Activated CD8-positive, alpha-beta T cell treated with anti-CD3 and anti-CD28 coated beads, Interleukin-2, amount 10 ng/mL, durations not matched to agents 7 days and 5 days (primary cell): ENCODE results near the gene HTRA1. TPM values are rescaled to one million over a fixed set of nuclear protein-coding genes. Genes with fewer than 3 reads are reported as not detected.

Source experiments
- ATAC-seq: fragments of 150-1000 bp; cut with Tn5 transposase; one replicate; pipeline ENCODE4 v1.10.0; 2021; ENCODE audit warnings: moderate library complexity
- CTCF ChIA-PET: fragments of 350-600 bp; sonication (Branson Sonifier 250); formaldehyde crosslinking; loops from one replicate; lab custom pipeline; 2021; ENCODE audit warnings: antibody characterized with exemption; lab: Charles Lee
- POLR2A ChIA-PET: fragments of 350-600 bp; sonication (Branson Sonifier 250); formaldehyde crosslinking; loops from one replicate; lab custom pipeline; 2021; ENCODE audit warnings: antibody characterized with exemption; lab: Charles Lee
- DNase-seq: peaks from one replicate; pipeline ENCODE4 v3.0.0-alpha.2; 2020
- H3K27ac Mint-ChIP-seq: one replicate; pipeline ENCODE4 v1.8.0; 2021; ENCODE audit warnings: mild to moderate bottlenecking, mixed read lengths
- H3K27me3 Mint-ChIP-seq: one replicate; pipeline ENCODE4 v1.8.0; 2021; ENCODE audit warnings: low read depth, mixed read lengths
- H3K36me3 Mint-ChIP-seq: one replicate; pipeline ENCODE4 v1.8.0; 2021; ENCODE audit warnings: low read depth, mixed read lengths
- H3K4me1 Mint-ChIP-seq: one replicate; pipeline ENCODE4 v1.8.0; 2021; ENCODE audit warnings: low read depth, mixed read lengths
- H3K4me3 Mint-ChIP-seq: one replicate; pipeline ENCODE4 v1.8.0; 2021; ENCODE audit warnings: mild to moderate bottlenecking, mixed read lengths
- H3K9me3 Mint-ChIP-seq: one replicate; pipeline ENCODE4 v1.8.0; 2022; ENCODE audit warnings: mixed read lengths; ENCODE audit not compliant: insufficient read depth
- total RNA-seq, 2 experiments: library from RNA; stranded (reverse); gene quantifications; one replicate each; pipeline ENCODE4 v1.2.3, GENCODE V29; 2021

HTRA1 gene
- total RNA-seq, 2 experiments from 2014 or later = not detected

GRCh38 chr10:122490268-122490667 lies 28.9 kb downstream of the HTRA1 start:
- ChIA-PET POLR2A (interaction anchor here (1.0 kb wide), 1 partner anchor 52 kb away, joined by 4 read pairs; no protein-coding TSS in a partner anchor), CTCF (interaction anchor here (2.2 kb wide), 1 partner anchor 75 kb away, joined by 6 read pairs; no protein-coding TSS in a partner anchor)
- no peak for DNase-seq
- no peaks in the 10 kb centered on the region for H3K36me3 Mint-ChIP-seq
- H3K9me3 Mint-ChIP-seq = no peaks in the 10 kb centered on the region
- peaks cover 12% of the 10 kb centered on the region for H3K4me1 Mint-ChIP-seq
- ATAC-seq = no peak
- H3K4me3 Mint-ChIP-seq = no peak overlapping the region
- H3K27ac Mint-ChIP-seq = no peak overlapping the region
- H3K27me3 Mint-ChIP-seq = peaks cover 28% of the 10 kb centered on the region

DNA sequence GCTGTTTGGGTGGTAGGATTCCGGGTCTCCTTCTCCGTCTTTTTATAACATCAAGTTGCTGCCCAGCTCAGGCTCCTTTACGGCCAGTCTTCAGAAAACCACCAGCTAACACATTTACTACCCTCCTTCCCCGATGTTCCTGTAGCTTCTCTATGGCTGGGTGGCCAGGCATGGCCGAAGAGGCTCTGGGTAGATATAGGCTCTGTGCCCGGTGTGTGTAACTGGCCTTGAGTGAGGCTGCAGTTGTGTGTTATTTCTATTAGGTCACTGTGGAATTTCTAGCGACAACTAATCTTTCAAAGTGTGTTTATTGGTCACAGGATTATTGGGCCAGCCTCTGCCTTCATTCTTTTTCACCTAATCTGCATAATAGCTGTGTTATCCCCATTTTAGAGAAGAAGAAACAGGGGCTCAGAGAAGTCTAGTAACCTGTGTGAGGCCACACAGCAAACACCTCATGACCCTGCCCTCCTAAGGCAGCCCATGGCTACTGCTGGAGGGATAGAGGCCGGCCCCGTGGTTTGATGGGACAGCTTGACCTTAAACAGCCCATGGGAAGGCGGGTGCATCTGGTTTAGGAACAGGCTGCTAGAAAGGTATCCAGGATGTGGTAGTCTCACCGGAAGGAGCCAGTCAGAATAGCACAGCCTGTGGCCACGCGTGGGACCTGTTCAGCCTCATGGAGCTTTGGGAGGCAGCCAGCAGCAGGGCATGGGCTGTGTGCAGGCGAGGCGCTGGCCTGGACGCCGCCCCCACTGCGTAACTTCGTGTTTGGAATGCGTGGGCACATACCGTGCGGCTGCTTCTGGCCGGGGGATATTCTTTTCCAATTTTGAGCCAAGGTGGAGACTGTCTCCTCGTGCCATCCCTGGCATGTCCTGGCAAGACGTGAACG lies 29.7 kb downstream of the HTRA1 start:
- Mint-ChIP-seq H3K4me1 (peaks cover 17% of the 10 kb centered on the region), H3K27me3 (peaks cover 28% of the 10 kb centered on the region), H3K9me3 (no peaks in the 10 kb centered on the region), H3K36me3 (no peaks in the 10 kb centered on the region), H3K4me3 (no peak overlapping the region), H3K27ac (no peak overlapping the region)
- ATAC-seq (peak; percentile 72), DNase-seq (peak; percentile 35)
- ChIA-PET POLR2A (interaction anchor here (1.0 kb wide), 2 partner anchors 22 to 51 kb away, joined by 4 read pairs; no protein-coding TSS in a partner anchor), CTCF (interaction anchor here (1.0 to 2.2 kb wide), 3 partner anchors 14 to 74 kb away, joined by 3 to 6 read pairs (median 4); no protein-coding TSS in a partner anchor)

- Mint-ChIP-seq H3K36me3 (no peaks in the 10 kb centered on the region), H3K27ac (no peak overlapping the region), H3K4me3 (no peak overlapping the region), H3K27me3 (peaks cover 33% of the 10 kb centered on the region), H3K4me1 (peaks cover 22% of the 10 kb centered on the region), H3K9me3 (no peaks in the 10 kb centered on the region)
- ChIA-PET POLR2A (interaction anchor here (1.0 kb wide), 1 partner anchor 23 kb away, joined by 4 read pairs; no protein-coding TSS in a partner anchor), CTCF (interaction anchor here (1.5 to 2.3 kb wide), 2 partner anchors 13 to 74 kb away, joined by 3 to 9 read pairs; no protein-coding TSS in a partner anchor)
- DNase-seq (no peak), ATAC-seq (no peak)
These were observed 30.7 kb downstream of the HTRA1 start for GRCh38 chr10:122492006-122492405.

DNA sequence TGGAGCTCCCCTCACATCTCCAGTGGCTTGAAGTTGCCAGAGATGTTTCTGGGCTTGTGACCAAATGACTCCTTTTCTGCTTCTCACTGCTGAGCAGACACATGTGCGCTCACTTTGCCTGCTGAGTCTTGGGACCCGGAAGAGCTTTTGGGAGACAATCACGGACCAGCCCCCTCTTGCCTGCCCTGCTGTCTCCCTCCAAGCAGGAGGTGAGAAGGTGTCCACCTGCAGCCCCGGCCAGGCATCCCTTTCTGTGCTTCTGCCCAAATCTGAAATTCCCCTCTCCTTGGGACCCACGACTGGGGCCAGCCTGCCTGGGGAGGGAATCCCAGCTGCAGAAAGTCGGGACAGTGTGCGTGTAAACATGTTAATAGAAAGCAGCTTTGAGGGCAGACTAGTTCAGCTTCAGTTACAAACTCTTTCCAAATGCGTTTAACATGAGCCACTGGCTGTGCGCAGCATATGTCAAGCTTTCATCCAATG lies 31.7 kb downstream of the HTRA1 start:
- Mint-ChIP-seq H3K4me3 (no peak overlapping the region), H3K27me3 (peaks cover 35% of the 10 kb centered on the region), H3K4me1 (peaks cover 22% of the 10 kb centered on the region), H3K9me3 (no peaks in the 10 kb centered on the region), H3K36me3 (no peaks in the 10 kb centered on the region), H3K27ac (no peak overlapping the region)
- ChIA-PET CTCF (interaction anchor here (2.3 kb wide), 1 partner anchor 73 kb away, joined by 9 read pairs; no protein-coding TSS in a partner anchor), POLR2A (interaction anchor here (0.9 kb wide), 1 partner anchor 26 kb away, joined by 3 read pairs; no protein-coding TSS in a partner anchor)
- DNase-seq (no peak), ATAC-seq (no peak)

DNA sequence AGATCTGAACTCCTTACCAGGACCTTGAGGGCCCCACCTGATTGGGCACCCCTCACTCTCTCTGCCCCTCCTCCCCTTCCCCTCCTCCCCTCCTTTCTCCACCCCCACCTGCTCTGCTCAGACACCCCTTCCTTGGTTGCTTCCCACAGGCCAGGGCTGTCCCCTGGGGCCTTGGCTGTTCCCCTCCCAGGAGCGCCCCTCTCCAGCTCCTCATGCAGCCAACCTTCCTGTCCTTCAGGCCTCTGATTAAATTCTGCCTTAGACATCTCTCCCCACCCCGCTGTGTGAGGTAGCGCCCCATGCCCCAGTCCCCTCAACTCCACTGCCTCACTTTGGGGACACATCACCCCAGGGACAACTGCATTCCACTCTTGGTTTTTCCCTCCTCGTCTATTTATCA lies 32.4 kb downstream of the HTRA1 start:
- ChIA-PET CTCF (interaction anchor here (2.3 kb wide), 1 partner anchor 73 kb away, joined by 9 read pairs; no protein-coding TSS in a partner anchor), POLR2A (no interaction called here)

GRCh38 chr10:122494173-122494820 lies 32.9 kb downstream of the HTRA1 start:
- H3K36me3 Mint-ChIP-seq = no peaks in the 10 kb centered on the region
- no peak overlapping the region for H3K4me3 Mint-ChIP-seq
- CTCF ChIA-PET = interaction anchor here (2.3 kb wide), 1 partner anchor 72 kb away, joined by 9 read pairs; no protein-coding TSS in a partner anchor
- H3K27me3 Mint-ChIP-seq = peaks cover 31% of the 10 kb centered on the region
- H3K4me1 Mint-ChIP-seq = peaks cover 22% of the 10 kb centered on the region
- DNase-seq (no peak), ATAC-seq (no peak)
- no peaks in the 10 kb centered on the region for H3K9me3 Mint-ChIP-seq
- H3K27ac Mint-ChIP-seq = no peak overlapping the region
- POLR2A ChIA-PET = no interaction called here

More for the DNA sequence above, 32.4 kb downstream of the HTRA1 start:
- DNase-seq (no peak), ATAC-seq (no peak)
- H3K27ac Mint-ChIP-seq = no peak overlapping the region
- H3K36me3 Mint-ChIP-seq = no peaks in the 10 kb centered on the region
- no peaks in the 10 kb centered on the region for H3K9me3 Mint-ChIP-seq
- no peak overlapping the region for H3K4me3 Mint-ChIP-seq
- H3K4me1 Mint-ChIP-seq = peaks cover 22% of the 10 kb centered on the region
- H3K27me3 Mint-ChIP-seq = peaks cover 36% of the 10 kb centered on the region

DNA sequence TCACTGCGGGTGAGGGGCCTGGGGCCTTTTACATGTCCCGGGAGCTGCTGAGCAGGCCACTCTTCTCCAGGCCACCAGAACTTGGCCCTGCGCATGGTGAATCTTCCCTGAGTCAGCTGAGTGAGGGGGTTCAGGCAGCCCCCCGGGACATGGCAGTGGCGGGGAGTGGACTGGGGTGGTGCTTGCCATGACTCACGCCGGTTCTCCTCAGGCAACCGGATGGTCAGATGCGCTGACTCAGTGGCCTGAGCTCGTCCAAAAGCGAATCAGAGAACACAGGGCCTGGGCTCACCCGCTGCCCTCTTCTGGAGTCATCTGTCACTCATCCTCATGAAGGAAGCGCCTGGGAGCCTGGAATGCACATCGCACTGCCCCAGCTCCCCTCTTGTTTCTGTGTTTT lies 33.5 kb downstream of the HTRA1 start:
- ChIA-PET CTCF (no interaction called here), POLR2A (no interaction called here)
- Mint-ChIP-seq H3K27me3 (peaks cover 30% of the 10 kb centered on the region), H3K4me1 (peaks cover 22% of the 10 kb centered on the region), H3K27ac (no peak overlapping the region), H3K4me3 (no peak overlapping the region), H3K36me3 (no peaks in the 10 kb centered on the region), H3K9me3 (no peaks in the 10 kb centered on the region)
- ATAC-seq (no peak), DNase-seq (no peak)

GRCh38 chr10:122495406-122496340 lies 34.3 kb downstream of the HTRA1 start:
- Mint-ChIP-seq H3K27me3 (peaks cover 27% of the 10 kb centered on the region), H3K27ac (no peak overlapping the region), H3K4me3 (no peak overlapping the region), H3K9me3 (no peaks in the 10 kb centered on the region), H3K36me3 (no peaks in the 10 kb centered on the region), H3K4me1 (peaks cover 21% of the 10 kb centered on the region)
- CTCF ChIA-PET = interaction anchor here (2.0 kb wide), 1 partner anchor 70 kb away, joined by 15 read pairs; no protein-coding TSS in a partner anchor
- DNase-seq = peak; percentile 33
- POLR2A ChIA-PET = interaction anchor here (1.0 kb wide), 1 partner anchor 19 kb away, joined by 3 read pairs; no protein-coding TSS in a partner anchor
- ATAC-seq = no peak

DNA sequence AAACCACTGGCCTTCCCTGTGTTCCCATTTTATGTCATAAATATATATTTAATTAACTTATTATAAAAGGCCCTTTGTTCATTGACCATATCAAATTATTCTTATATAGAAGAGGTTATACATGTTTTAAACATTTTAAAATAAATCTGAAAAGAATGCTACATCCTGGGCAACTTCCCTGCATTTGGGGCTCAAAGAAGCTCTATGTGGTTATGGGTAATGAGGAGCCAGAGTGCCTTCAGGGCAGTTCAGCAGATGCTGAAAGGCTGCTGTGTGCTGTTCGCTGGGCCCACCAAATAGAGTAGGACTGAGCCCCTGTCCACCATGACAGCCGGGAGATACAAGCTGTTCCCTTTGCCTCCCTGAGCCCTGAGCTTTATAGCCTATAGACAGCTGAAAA lies 35.9 kb downstream of the HTRA1 start:
- H3K27me3 Mint-ChIP-seq = peaks cover 31% of the 10 kb centered on the region
- no peak overlapping the region for H3K4me3 Mint-ChIP-seq
- DNase-seq = no peak
- ChIA-PET POLR2A (no interaction called here), CTCF (interaction anchor here (1.4 to 2.0 kb wide), 2 partner anchors 68 to 198 kb away, joined by 3 to 15 read pairs; no protein-coding TSS in a partner anchor)
- no peaks in the 10 kb centered on the region for H3K36me3 Mint-ChIP-seq
- peaks cover 10% of the 10 kb centered on the region for H3K4me1 Mint-ChIP-seq
- no peaks in the 10 kb centered on the region for H3K9me3 Mint-ChIP-seq
- ATAC-seq = no peak
- H3K27ac Mint-ChIP-seq = no peak overlapping the region

DNA sequence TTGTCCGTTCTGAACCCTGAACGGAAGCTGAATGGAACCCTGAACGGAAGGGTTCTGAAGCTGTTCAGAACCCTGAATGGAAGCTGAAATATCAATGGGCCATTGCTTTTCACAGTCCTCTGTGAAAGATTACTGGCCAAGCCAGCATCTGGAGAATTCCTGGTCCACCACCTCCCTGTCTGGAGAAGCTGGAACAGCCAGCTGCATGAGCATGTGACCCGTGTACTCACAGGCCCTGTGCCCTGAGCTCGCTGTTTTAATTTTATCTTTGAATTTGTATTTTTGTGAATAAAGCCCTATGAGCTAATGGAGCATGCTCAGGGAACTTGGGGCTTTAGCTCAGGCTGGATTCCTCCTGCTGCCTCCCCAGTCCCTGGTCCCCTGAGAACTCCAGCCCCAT lies 37.2 kb downstream of the HTRA1 start:
- Mint-ChIP-seq H3K9me3 (no peaks in the 10 kb centered on the region), H3K4me3 (no peak overlapping the region), H3K27ac (no peak overlapping the region), H3K4me1 (peaks cover 10% of the 10 kb centered on the region), H3K27me3 (peaks cover 29% of the 10 kb centered on the region), H3K36me3 (no peaks in the 10 kb centered on the region)
- DNase-seq = no peak
- POLR2A ChIA-PET = interaction anchor here (0.6 kb wide), 1 partner anchor 67 kb away, joined by 3 read pairs; no protein-coding TSS in a partner anchor
- CTCF ChIA-PET = interaction anchor here (0.9 to 1.4 kb wide), 2 partner anchors 200 to 219 kb away, joined by 3 read pairs; no protein-coding TSS in a partner anchor
- no peak for ATAC-seq
